Stomach smooth muscle (tissue), 2 donors: ENCODE results near the gene PTGFRN.

Experiments used
- H3K27ac ChIP-seq: one replicate; pipeline ENCODE4 v1.7.0; 2013; ENCODE audit warnings: mild to moderate bottlenecking, low read length, inconsistent platforms
- H3K27me3 ChIP-seq, 2 donors: one replicate each; pipeline ENCODE4 v1.7.0; 2013; ENCODE audit warnings: low read length in 2 of 2; ENCODE audit not compliant: insufficient read depth in 2 of 2, control insufficient read depth in 1 of 2
- H3K36me3 ChIP-seq, 2 donors: one replicate each; pipeline ENCODE4 v1.7.0; 2013; ENCODE audit warnings: low read length in 2 of 2; ENCODE audit not compliant: control insufficient read depth in 2 of 2, insufficient read depth in 2 of 2
- H3K4me1 ChIP-seq: one replicate; pipeline ENCODE4 v1.7.0; 2013; ENCODE audit warnings: low read length; ENCODE audit not compliant: control insufficient read depth, insufficient read depth
- H3K4me3 ChIP-seq, 2 donors: one replicate each; pipeline ENCODE4 v1.7.0; 2013; ENCODE audit warnings: low read length in 2 of 2
- H3K9ac ChIP-seq, 2 donors: one replicate each; pipeline ENCODE4 v1.7.0; 2013; ENCODE audit warnings: low read length in 2 of 2, mild to moderate bottlenecking in 1 of 2
- H3K9me3 ChIP-seq, 2 donors: one replicate each; pipeline ENCODE4 v1.7.0; 2013; ENCODE audit warnings: low read length in 2 of 2; ENCODE audit not compliant: control insufficient read depth in 2 of 2
- donor health status: healthy.
- donor health status: Pancreatic carcinoma.

PTGFRN gene

GRCh38 chr1:117000142-117000541, 90.4 kb downstream of the PTGFRN start:
- H3K4me3 ChIP-seq: no peak overlapping the region
- no peaks in the 10 kb centered on the region for H3K4me1 ChIP-seq
- H3K27ac ChIP-seq: no peak overlapping the region

GRCh38 chr1:117001254-117001927, 91.7 kb downstream of the PTGFRN start, which contains the start of gene CD101:
Gene CD101 (plus strand): TSS chr1:117001760. CDS start chr1:117001818, 58 bp downstream.
- Histone ChIP-seq H3K27ac (no peak within 1 kb of the TSS), H3K36me3 (no peaks in the 10 kb centered on the region), H3K4me3 (no peak within 1 kb of the TSS), H3K9ac (no peak within 1 kb of the TSS), H3K27me3 (no peaks in the 10 kb centered on the region), H3K4me1 (no peaks in the 10 kb centered on the region), H3K9me3 (no peaks in the 10 kb centered on the region)

More at GRCh38 chr1:117000142-117000541, 90.4 kb downstream of the PTGFRN start:
- Histone ChIP-seq H3K9ac (no peak overlapping the region), H3K9me3 (no peaks in the 10 kb centered on the region), H3K27me3 (no peaks in the 10 kb centered on the region), H3K36me3 (no peaks in the 10 kb centered on the region)

- Histone ChIP-seq H3K27me3 (no peaks in the 10 kb centered on the region), H3K4me3 (no peak overlapping the region), H3K36me3 (no peaks in the 10 kb centered on the region), H3K4me1 (no peaks in the 10 kb centered on the region), H3K27ac (no peak overlapping the region), H3K9me3 (no peaks in the 10 kb centered on the region), H3K9ac (no peak overlapping the region)
Measured at GRCh38 chr1:117003223-117003875, 93.6 kb downstream of the PTGFRN start.

GRCh38 chr1:117007719-117008013, 98.0 kb downstream of the PTGFRN start:
- no peaks in the 10 kb centered on the region for H3K27me3 ChIP-seq
- no peaks in the 10 kb centered on the region for H3K9me3 ChIP-seq
- H3K9ac ChIP-seq: no peak overlapping the region

GRCh38 chr1:117008656-117009055, 98.9 kb downstream of the PTGFRN start:
- H3K4me3 ChIP-seq: no peak overlapping the region
- no peaks in the 10 kb centered on the region for H3K4me1 ChIP-seq
- H3K27ac ChIP-seq: no peak overlapping the region
- no peaks in the 10 kb centered on the region for H3K27me3 ChIP-seq
- no peaks in the 10 kb centered on the region for H3K9me3 ChIP-seq
- H3K36me3 ChIP-seq: no peaks in the 10 kb centered on the region
- no peak overlapping the region for H3K9ac ChIP-seq

More at GRCh38 chr1:117007719-117008013, 98.0 kb downstream of the PTGFRN start:
- no peak overlapping the region for H3K4me3 ChIP-seq
- no peaks in the 10 kb centered on the region for H3K4me1 ChIP-seq
- no peaks in the 10 kb centered on the region for H3K36me3 ChIP-seq
- no peak overlapping the region for H3K27ac ChIP-seq

- no peaks in the 10 kb centered on the region for H3K9me3 ChIP-seq
- H3K9ac ChIP-seq: no peak overlapping the region
- no peak overlapping the region for H3K4me3 ChIP-seq
- H3K4me1 ChIP-seq: no peaks in the 10 kb centered on the region
- H3K36me3 ChIP-seq: no peaks in the 10 kb centered on the region
- no peaks in the 10 kb centered on the region for H3K27me3 ChIP-seq
- H3K27ac ChIP-seq: no peak overlapping the region
Measured at GRCh38 chr1:117009132-117009531, 99.4 kb downstream of the PTGFRN start.

GRCh38 chr1:117010310-117010969, 100.7 kb downstream of the PTGFRN start:
- Histone ChIP-seq H3K4me3 (no peak overlapping the region), H3K36me3 (no peaks in the 10 kb centered on the region), H3K27me3 (no peaks in the 10 kb centered on the region), H3K4me1 (no peaks in the 10 kb centered on the region), H3K9me3 (no peaks in the 10 kb centered on the region), H3K27ac (no peak overlapping the region), H3K9ac (no peak overlapping the region)

GRCh38 chr1:117011334-117011733, 101.6 kb downstream of the PTGFRN start:
- H3K9ac ChIP-seq: no peak overlapping the region
- no peaks in the 10 kb centered on the region for H3K36me3 ChIP-seq
- no peak overlapping the region for H3K4me3 ChIP-seq
- H3K27ac ChIP-seq: no peak overlapping the region
- no peaks in the 10 kb centered on the region for H3K9me3 ChIP-seq
- no peaks in the 10 kb centered on the region for H3K4me1 ChIP-seq
- no peaks in the 10 kb centered on the region for H3K27me3 ChIP-seq

- H3K27ac ChIP-seq: no peak overlapping the region
- no peak overlapping the region for H3K9ac ChIP-seq
- H3K4me1 ChIP-seq: no peaks in the 10 kb centered on the region
- H3K36me3 ChIP-seq: no peaks in the 10 kb centered on the region
- no peak overlapping the region for H3K4me3 ChIP-seq
- H3K9me3 ChIP-seq: no peaks in the 10 kb centered on the region
- no peaks in the 10 kb centered on the region for H3K27me3 ChIP-seq
Measured at GRCh38 chr1:117013309-117013858, 103.7 kb downstream of the PTGFRN start.

- Histone ChIP-seq H3K4me3 (no peak overlapping the region), H3K36me3 (no peaks in the 10 kb centered on the region), H3K4me1 (no peaks in the 10 kb centered on the region), H3K27ac (no peak overlapping the region), H3K27me3 (no peaks in the 10 kb centered on the region), H3K9me3 (no peaks in the 10 kb centered on the region), H3K9ac (no peak overlapping the region)
Measured at GRCh38 chr1:117014209-117014608, 104.5 kb downstream of the PTGFRN start.
